GM18907 (cell line): ENCODE measurements around the gene NCBP2.
A peak's percentile ranks its signal among the peaks of the same experiment; 100 is the strongest.

Experiments used
- ATAC-seq: cut with Tn5 transposase; IDR thresholded peaks from one replicate; pipeline ENCODE4 v1.9.1; 2021; ENCODE audit warnings: mild to moderate bottlenecking, moderate library complexity; ENCODE audit not compliant: unreplicated experiment

The NCBP2 gene

GRCh38 chr3:196942915-196943277, 568 bp upstream of the NCBP2 start:
- no peak for ATAC-seq

- peak; percentile 27 for ATAC-seq
Observed at GRCh38 chr3:196941729-196942225, 551 bp downstream of the NCBP2 start.

- no peak for ATAC-seq
Observed at GRCh38 chr3:196938576-196938975, 3.8 kb downstream of the NCBP2 start.

- ATAC-seq, result no peak
Observed at GRCh38 chr3:196938124-196938523, 4.2 kb downstream of the NCBP2 start.

- ATAC-seq, result no peak
Observed at GRCh38 chr3:196936288-196936687, 6.0 kb downstream of the NCBP2 start.

GRCh38 chr3:196932600-196932999, 9.7 kb downstream of the NCBP2 start:
- no peak for ATAC-seq

- no peak for ATAC-seq
Observed at GRCh38 chr3:196931828-196932587, 10.3 kb downstream of the NCBP2 start.

- no peak for ATAC-seq
Observed at GRCh38 chr3:196931157-196931556, 11.2 kb downstream of the NCBP2 start.

GRCh38 chr3:196927571-196928453, 14.5 kb downstream of the NCBP2 start:
- ATAC-seq, result no peak

GRCh38 chr3:196920733-196921132, 21.6 kb downstream of the NCBP2 start:
- ATAC-seq, result no peak

- ATAC-seq, result no peak
Observed at GRCh38 chr3:196918968-196919367, 23.4 kb downstream of the NCBP2 start.

GRCh38 chr3:196916995-196917394, 25.3 kb downstream of the NCBP2 start:
- no peak for ATAC-seq

GRCh38 chr3:196916221-196916620, 26.1 kb downstream of the NCBP2 start:
- ATAC-seq, result no peak

GRCh38 chr3:196915375-196915774, 27.0 kb downstream of the NCBP2 start:
- ATAC-seq, result no peak

- ATAC-seq, result no peak
Observed at GRCh38 chr3:196914866-196915265, 27.5 kb downstream of the NCBP2 start.

GRCh38 chr3:196903740-196904139, 38.6 kb downstream of the NCBP2 start:
- ATAC-seq, result no peak

GRCh38 chr3:196902296-196902695, 40.0 kb downstream of the NCBP2 start:
- no peak for ATAC-seq

GRCh38 chr3:196901768-196902167, 40.6 kb downstream of the NCBP2 start:
- no peak for ATAC-seq

- ATAC-seq, result no peak
Observed at GRCh38 chr3:196896229-196896628, 46.1 kb downstream of the NCBP2 start.

GRCh38 chr3:196894557-196895295, 47.6 kb downstream of the NCBP2 start:
- no peak for ATAC-seq
